ENCODE results near the gene SCLY.

Gene SCLY

DNA sequence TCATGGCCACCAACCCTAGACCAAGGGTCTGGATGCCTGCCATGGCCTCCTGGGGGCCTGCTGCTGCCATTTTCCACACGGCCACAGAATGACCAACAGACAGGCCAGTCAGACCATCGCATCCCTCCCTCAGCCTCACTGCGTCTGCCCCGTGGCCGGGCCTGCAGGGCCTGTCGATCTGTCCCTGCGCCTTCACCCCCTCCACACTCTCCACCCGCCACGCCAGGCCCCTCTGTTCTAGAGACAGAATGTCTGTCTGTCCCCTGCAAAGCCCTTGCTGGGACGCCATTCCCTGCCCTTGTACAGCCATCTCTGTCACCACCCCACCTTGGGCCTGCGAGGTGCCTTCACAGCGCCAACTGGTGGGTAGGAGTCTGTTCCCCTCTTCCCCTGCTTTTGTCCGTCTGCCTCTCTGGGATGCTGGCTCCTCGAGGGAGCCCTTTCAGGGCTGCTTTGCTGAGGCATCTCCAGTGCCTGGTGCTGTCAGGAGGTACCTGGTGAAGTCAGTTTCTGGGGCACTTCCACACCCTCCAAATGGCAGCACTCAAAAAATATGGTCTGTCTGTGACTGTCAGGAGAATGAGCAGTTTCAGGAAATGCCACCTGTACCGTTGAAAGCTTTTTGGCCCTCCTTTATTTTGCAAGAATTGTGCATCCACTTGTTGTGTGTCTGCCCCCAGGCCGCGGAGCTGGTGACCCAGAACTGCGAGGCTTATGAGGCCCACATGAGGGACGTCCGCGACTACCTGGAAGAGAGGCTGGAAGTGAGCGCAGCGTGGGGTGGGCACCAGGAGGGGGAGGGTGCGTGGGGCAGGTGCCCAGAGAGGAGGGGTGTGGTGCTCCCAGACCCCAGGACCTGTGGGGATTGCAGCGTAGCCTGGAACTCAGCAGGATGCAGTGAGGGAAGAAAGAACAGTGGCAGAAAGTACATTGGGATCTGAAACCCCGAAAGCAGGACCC lies 32.7 kb downstream of the SCLY start:
- Mint-ChIP-seq H3K27ac (peak overlapping the region; percentile 55), H3K27me3 (no peaks in the 10 kb centered on the region), H3K4me3 (no peak overlapping the region), H3K4me1 (ENCODE audit: low read depth) (no peaks in the 10 kb centered on the region), H3K9me3 (no peaks in the 10 kb centered on the region), H3K36me3 (ENCODE audit: low read depth) (peaks cover 80% of the 10 kb centered on the region)
- DNase-seq = peak; percentile 22

GRCh38 chr2:238094438-238095022 lies 33.7 kb downstream of the SCLY start:
- DNase-seq = peak; percentile 24
- Mint-ChIP-seq H3K27ac (no peak overlapping the region), H3K27me3 (no peaks in the 10 kb centered on the region), H3K4me1 (ENCODE audit: low read depth) (peaks cover 3% of the 10 kb centered on the region), H3K36me3 (ENCODE audit: low read depth) (peaks cover 80% of the 10 kb centered on the region), H3K9me3 (no peaks in the 10 kb centered on the region), H3K4me3 (no peak overlapping the region)

GRCh38 chr2:238095143-238095542 lies 34.3 kb downstream of the SCLY start:
- Mint-ChIP-seq H3K4me3 (no peak overlapping the region), H3K9me3 (no peaks in the 10 kb centered on the region), H3K27me3 (no peaks in the 10 kb centered on the region), H3K27ac (peak overlapping the region; percentile 11), H3K36me3 (ENCODE audit: low read depth) (peaks cover 74% of the 10 kb centered on the region), H3K4me1 (ENCODE audit: low read depth) (peaks cover 3% of the 10 kb centered on the region)
- peak; percentile 23 for DNase-seq

DNA sequence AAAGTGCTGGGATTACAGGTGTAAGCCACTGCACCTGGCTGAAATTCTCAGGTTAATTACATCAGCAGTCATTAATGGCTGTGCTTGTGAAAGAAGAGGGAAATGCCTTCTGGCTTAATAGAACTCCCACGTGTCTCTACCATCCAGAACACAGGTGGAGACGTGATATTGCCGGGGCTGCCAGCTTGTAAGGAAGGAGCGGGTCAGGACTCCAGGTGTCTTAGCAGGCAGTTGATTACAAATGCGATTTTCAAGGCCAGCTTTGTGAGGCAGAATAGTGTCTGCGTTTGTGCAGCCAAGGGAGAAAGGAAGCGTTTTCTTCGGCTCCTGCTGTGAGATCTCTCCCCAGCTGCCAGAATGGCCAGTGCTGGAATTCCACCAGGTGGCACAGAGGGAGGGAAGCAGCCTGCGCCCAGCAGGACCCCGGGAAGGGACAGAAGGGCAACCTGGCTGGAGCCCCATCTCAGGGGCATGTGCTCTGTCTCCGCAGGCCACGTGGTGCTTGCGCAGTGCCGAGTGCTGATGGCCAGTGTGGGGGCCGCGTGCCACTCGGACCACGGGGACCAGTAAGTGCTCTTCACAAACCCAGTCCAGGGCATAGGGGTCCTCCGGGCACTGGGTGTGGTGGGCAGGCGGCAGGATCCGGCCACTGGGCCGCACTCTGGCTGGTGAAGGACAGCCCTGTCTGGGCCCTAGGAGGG lies 35.7 kb downstream of the SCLY start:
- Mint-ChIP-seq H3K9me3 (no peaks in the 10 kb centered on the region), H3K4me3 (no peak overlapping the region), H3K36me3 (ENCODE audit: low read depth) (peaks cover 64% of the 10 kb centered on the region), H3K27me3 (no peaks in the 10 kb centered on the region), H3K4me1 (ENCODE audit: low read depth) (peaks cover 3% of the 10 kb centered on the region), H3K27ac (peak overlapping the region; percentile 29)
- DNase-seq = peak; percentile 29

DNA sequence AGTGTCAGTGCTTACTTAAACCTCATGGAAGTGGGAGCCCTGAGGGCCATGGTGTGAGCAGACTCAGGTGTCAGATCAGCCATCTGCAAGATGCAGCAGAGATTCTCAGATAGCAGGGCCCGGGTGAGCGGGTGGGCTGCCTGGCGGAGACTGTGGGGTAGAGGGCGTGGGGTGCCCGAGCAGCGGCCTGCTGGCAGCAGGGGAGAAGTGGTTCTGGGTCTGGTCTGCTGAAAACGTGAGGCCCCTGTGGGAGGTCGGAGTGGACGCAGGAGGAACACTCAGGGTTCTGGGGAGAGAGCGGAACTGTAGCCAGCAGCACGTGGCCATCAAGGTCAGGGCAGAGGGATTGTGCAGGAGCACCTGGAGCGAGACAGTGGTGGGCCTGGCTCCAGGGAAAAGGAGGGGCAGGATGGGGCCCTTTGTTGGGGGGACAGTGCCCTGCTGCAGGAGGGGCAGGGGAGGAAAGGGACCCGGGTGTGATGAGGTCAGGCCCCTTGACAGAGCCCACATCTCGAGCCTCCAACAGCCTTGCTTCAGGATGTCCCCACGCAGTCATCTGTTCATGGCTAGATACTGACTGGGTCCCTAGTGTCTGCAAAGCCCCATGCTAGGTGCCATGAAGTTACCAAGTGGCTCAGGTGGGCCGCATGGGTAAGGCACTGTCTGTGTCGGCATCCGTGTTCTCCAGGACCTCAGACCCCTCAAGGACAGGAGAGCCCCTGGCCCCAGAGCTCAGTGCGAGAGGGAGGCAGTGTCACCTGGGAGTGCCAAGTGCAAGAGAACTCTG lies 36.6 kb downstream of the SCLY start:
- Mint-ChIP-seq H3K4me3 (no peak overlapping the region), H3K27ac (peak overlapping the region; percentile 72), H3K9me3 (no peaks in the 10 kb centered on the region), H3K4me1 (ENCODE audit: low read depth) (peaks cover 3% of the 10 kb centered on the region), H3K27me3 (no peaks in the 10 kb centered on the region), H3K36me3 (ENCODE audit: low read depth) (peaks cover 55% of the 10 kb centered on the region)
- DNase-seq = peak; percentile 27

GRCh38 chr2:238097988-238098871 lies 37.4 kb downstream of the SCLY start:
- Mint-ChIP-seq H3K27ac (peak overlapping the region; percentile 76), H3K27me3 (no peaks in the 10 kb centered on the region), H3K4me3 (no peak overlapping the region), H3K9me3 (no peaks in the 10 kb centered on the region), H3K4me1 (ENCODE audit: low read depth) (peaks cover 3% of the 10 kb centered on the region), H3K36me3 (ENCODE audit: low read depth) (peaks cover 47% of the 10 kb centered on the region)
- DNase-seq = peak; percentile 28

- Mint-ChIP-seq H3K36me3 (ENCODE audit: low read depth) (peaks cover 39% of the 10 kb centered on the region), H3K27ac (peak overlapping the region; percentile 52), H3K9me3 (no peaks in the 10 kb centered on the region), H3K4me1 (ENCODE audit: low read depth) (peaks cover 3% of the 10 kb centered on the region), H3K27me3 (no peaks in the 10 kb centered on the region), H3K4me3 (no peak overlapping the region)
- peak; percentile 28 for DNase-seq
Observed at GRCh38 chr2:238098901-238099713, 38.3 kb downstream of the SCLY start.

GRCh38 chr2:238099714-238100048 lies 38.9 kb downstream of the SCLY start:
- Mint-ChIP-seq H3K9me3 (no peaks in the 10 kb centered on the region), H3K27ac (no peak overlapping the region), H3K4me1 (ENCODE audit: low read depth) (peaks cover 3% of the 10 kb centered on the region), H3K36me3 (ENCODE audit: low read depth) (peaks cover 33% of the 10 kb centered on the region), H3K27me3 (no peaks in the 10 kb centered on the region), H3K4me3 (no peak overlapping the region)
- peak; percentile 31 for DNase-seq

DNA sequence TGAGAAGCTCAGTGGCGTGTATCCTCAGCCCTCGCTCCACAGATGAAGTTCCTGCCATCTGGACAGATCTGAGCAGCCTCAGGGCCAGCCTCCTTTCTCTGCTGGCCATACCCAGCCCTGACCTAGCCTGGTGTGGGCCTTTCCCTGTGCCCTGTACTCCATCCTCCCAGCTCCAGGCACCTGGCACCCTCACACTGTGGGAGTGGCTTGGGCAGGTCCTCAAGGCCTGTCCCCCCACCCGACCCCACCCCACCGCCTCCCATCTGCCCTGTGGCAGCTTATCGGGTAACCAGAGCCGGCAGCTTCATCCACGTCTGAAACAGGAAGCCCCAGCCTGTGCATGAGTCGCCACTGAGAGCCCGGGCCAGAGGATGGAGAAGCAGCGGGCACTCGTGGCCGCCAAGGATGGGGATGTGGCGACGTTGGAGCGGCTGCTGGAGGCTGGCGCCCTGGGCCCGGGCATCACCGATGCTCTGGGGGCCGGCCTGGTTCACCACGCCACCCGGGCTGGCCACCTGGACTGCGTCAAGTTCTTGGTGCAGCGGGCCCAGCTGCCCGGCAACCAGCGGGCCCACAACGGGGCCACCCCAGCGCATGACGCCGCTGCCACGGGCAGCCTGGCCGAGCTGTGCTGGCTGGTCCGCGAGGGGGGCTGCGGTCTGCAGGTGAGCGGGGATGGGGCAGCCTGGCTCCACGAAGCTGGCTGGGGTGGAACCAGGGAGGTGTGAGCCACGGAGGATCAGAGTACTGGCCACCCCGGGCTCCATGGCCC lies 39.4 kb downstream of the SCLY start, which contains the start of gene ESPNL:
Gene ESPNL (plus strand): TSS at position 292 of the 772 bp plus-strand sequence. CDS start 80 bp downstream, at position 372.
- H3K4me3 Mint-ChIP-seq = no peak within 1 kb of the TSS
- H3K36me3 Mint-ChIP-seq (ENCODE audit: low read depth) = peaks cover 28% of the 10 kb centered on the region
- peaks cover 3% of the 10 kb centered on the region for H3K4me1 Mint-ChIP-seq (ENCODE audit: low read depth)
- DNase-seq = peak; percentile 29
- H3K27me3 Mint-ChIP-seq = no peaks in the 10 kb centered on the region
- no peaks in the 10 kb centered on the region for H3K9me3 Mint-ChIP-seq
- peak within 1 kb of the TSS; percentile 52 for H3K27ac Mint-ChIP-seq

GRCh38 chr2:238100821-238101771 lies 40.3 kb downstream of the SCLY start:
- Mint-ChIP-seq H3K4me3 (no peak overlapping the region), H3K27ac (no peak overlapping the region), H3K27me3 (no peaks in the 10 kb centered on the region), H3K36me3 (ENCODE audit: low read depth) (peaks cover 24% of the 10 kb centered on the region), H3K9me3 (no peaks in the 10 kb centered on the region), H3K4me1 (ENCODE audit: low read depth) (peaks cover 3% of the 10 kb centered on the region)
- peak; percentile 24 for DNase-seq

Data from activated T-cell treated with anti-CD3 and anti-CD28 coated beads, Interleukin-2, amount 50 U/mL, for 24 hours (primary cell).